K562 (cell line): Measurements from ENCODE around the gene SPATA32. TPM values are rescaled to one million over a fixed set of nuclear protein-coding genes. Genes with fewer than 3 reads are reported as not detected.

ENCODE experiments used
- ADNP ChIP-seq: fragments of 200-800 bp; sonication (Bioruptor generic); IDR thresholded peaks from 2 replicates; pipeline ENCODE4 v1.6.1; 2016; ENCODE audit warnings: missing genetic modification characterization, missing compliant biosample characterization
- ARID4B ChIP-seq: sonication (generic); formaldehyde crosslinking; IDR thresholded peaks from 2 replicates; pipeline ENCODE4 v1.8.0; 2022; ENCODE audit warnings: mild to moderate bottlenecking, missing genetic modification reagents
- ATF7 ChIP-seq: fragments of 450-650 bp; IDR thresholded peaks from 2 replicates; pipeline ENCODE4 v1.7.1; 2014; ENCODE audit warnings: mild to moderate bottlenecking, moderate library complexity
- EGR1 ChIP-seq: fragments of 450-650 bp; conservative IDR thresholded peaks from 2 replicates; pipeline ENCODE4 v1.6.1; 2017; ENCODE audit warnings: mild to moderate bottlenecking
- HOXB6 ChIP-seq: fragments of 250-450 bp; sonication (Bioruptor Pico); IDR thresholded peaks from 2 replicates; pipeline ENCODE4 v1.5.1; 2022; ENCODE audit warnings: mild to moderate bottlenecking, borderline replicate concordance
- ILF3 ChIP-seq: fragments of 450-650 bp; IDR thresholded peaks from 2 replicates; pipeline ENCODE4 v1.6.1; 2018; ENCODE audit warnings: antibody characterized with exemption, mild to moderate bottlenecking, moderate library complexity, borderline replicate concordance
- MYBL2 ChIP-seq, 2 experiments: fragments of 450-650 bp in 1 of 2; sonication (generic) in 1 of 2; formaldehyde crosslinking in 1 of 2; IDR thresholded peaks; 2 replicates each; pipeline versions ENCODE4 v1.6.1 to v1.8.1; 2017 to 2022; ENCODE audit warnings: borderline replicate concordance in 1 of 2, inconsistent platforms in 1 of 2, low read depth in 1 of 2, mild to moderate bottlenecking in 1 of 2, missing genetic modification reagents in 1 of 2, moderate library complexity in 1 of 2
- POLR2H ChIP-seq: IDR thresholded peaks from 2 replicates; pipeline ENCODE4 v1.6.1; 2016; ENCODE audit warnings: missing genetic modification characterization, low read depth, mild to moderate bottlenecking, control low read depth, missing compliant biosample characterization, moderate library complexity
- RNF2 ChIP-seq: sonication (generic); IDR thresholded peaks from 2 replicates; pipeline ENCODE4 v1.6.1; 2016
- USF1 ChIP-seq: sonication (generic); formaldehyde crosslinking; IDR thresholded peaks from 2 replicates; pipeline ENCODE4 v1.9.0; 2022; ENCODE audit warnings: mild to moderate bottlenecking, missing genetic modification reagents
- ZBTB26 ChIP-seq: fragments of 450-650 bp; formaldehyde crosslinking; IDR thresholded peaks from 2 replicates; pipeline ENCODE4 v1.4.0; 2022; ENCODE audit warnings: missing genetic modification characterization
- ZBTB7A ChIP-seq: IDR thresholded peaks from 2 replicates; pipeline ENCODE4 v1.6.1; 2011; ENCODE audit warnings: low read depth, mild to moderate bottlenecking, low read length, moderate library complexity, borderline replicate concordance; ENCODE audit not compliant: control insufficient read depth
- ZNF274 ChIP-seq: IDR thresholded peaks from 2 replicates; pipeline ENCODE4 v1.6.1; 2011; ENCODE audit warnings: low read depth, mild to moderate bottlenecking, low read length, moderate library complexity, borderline replicate concordance
- ZNF592 ChIP-seq: fragments of 450-650 bp; IDR thresholded peaks from 2 replicates; pipeline ENCODE4 v1.6.1; 2017; ENCODE audit warnings: antibody characterized with exemption, mild to moderate bottlenecking
- ZNF668 ChIP-seq: fragments of 250-450 bp; sonication (Bioruptor Pico); IDR thresholded peaks from 2 replicates; pipeline ENCODE4 v1.8.0; 2022; ENCODE audit warnings: mild to moderate bottlenecking, inconsistent platforms
- polyA plus RNA-seq, 8 experiments: library from polyadenylated mRNA; depleted of rRNA in 4 of 8; stranded (reverse) in 5 of 8; unstranded in 3 of 8; fragments of >200 nt; fragmentation: Nextera tagmentation in 2 of 8; fragmentation: Illumina TruSeq in 1 of 8; extraction: Ambion mirVana in 2 of 8; extraction: Trizol in 1 of 8; gene quantifications; 2 replicates each; pipeline versions ENCODE4 v1.2.1 to v1.2.3, GENCODE V29; 2011 to 2014; ENCODE audit warnings: inconsistent platforms in 1 of 8, missing spikeins in 1 of 8
- total RNA-seq, 7 experiments: library from RNA; depleted of rRNA in 6 of 7; stranded (reverse); fragments of >200 nt in 6 of 7; fragmentation: Illumina TruSeq in 2 of 7; extraction: Trizol in 2 of 7; gene quantifications; 2 replicates each; pipeline versions ENCODE4 v1.2.1 to v1.2.3, GENCODE V29; 2011 to 2021; ENCODE audit warnings: low replicate concordance in 1 of 7

The SPATA32 gene
- total and polyA plus RNA-seq, 9 of the 15 experiments (the other 6 are each of a cell fraction or from before 2014, with no cell fraction given): 0.03 to 0.06 TPM; not detected in 7

- TF ChIP-seq ZNF592 (0 out of 2 replicates have a peak, but pooled peaks have one; percentile 36), ADNP (tag) (no peak), ZNF274 (no peak), USF1 (CRISPR knock-in tag) (0 out of 2 replicates have a peak, but pooled peaks have one; percentile 26), MYBL2 (IDR thresholded peaks at IDR 0.05; ENCODE audit: low read depth) (no peak), MYBL2 (CRISPR knock-in tag; IDR thresholded peaks at IDR 0.05; ENCODE audit: borderline replicate concordance) (no peak), ZNF668 (CRISPR knock-in tag) (no peak), HOXB6 (no peak), POLR2H (tag) (no peak), ILF3 (0 out of 2 replicates have a peak, but pooled peaks have one; percentile 8), ATF7 (no peak), ZBTB26 (CRISPR knock-in tag) (no peak), RNF2 (no peak), ARID4B (peak; percentile 44; the same call in 1 of the 2 replicates), EGR1 (peak; percentile 81), ZBTB7A (peak; percentile 88)
These were observed 13.5 kb downstream of the SPATA32 start (continued) for GRCh38 chr17:45248132-45248957.
